T-cell (primary cell): ENCODE data around the gene OCSTAMP. TPM values are rescaled to one million over a fixed set of nuclear protein-coding genes. Genes with fewer than 3 reads are reported as not detected.

Experiments
- ATAC-seq, 4 experiments: fragments of 200-7000 bp in 3 of 4; fragments of 150-1000 bp in 1 of 4; cut with Tn5 transposase; replicated peaks in 1 of 4; 1 replicate in 3 of 4; 2 replicates in 1 of 4; pipeline ENCODE4 v1.10.0; 2021; ENCODE audit warnings: moderate library complexity in 3 of 4, mild to moderate bottlenecking in 2 of 4, moderate number of reproducible peaks in 1 of 4
- CTCF ChIA-PET, 2 donors: fragments of 300-600 bp; sonication (Branson Sonifier 250); formaldehyde crosslinking; loops; one replicate each; lab custom pipeline; 2022; ENCODE audit warnings: antibody characterized with exemption in 2 of 2; lab: Charles Lee
- POLR2A ChIA-PET, 2 donors: fragments of 300-600 bp; sonication (Branson Sonifier 250); formaldehyde crosslinking; loops; one replicate each; lab custom pipeline; 2022; ENCODE audit warnings: antibody characterized with exemption in 2 of 2; lab: Charles Lee
- DNase-seq, 35 experiments: peaks; one replicate each; pipeline versions ENCODE4 v3.0.0 to v3.0.0-alpha.2; 2013 to 2023
- H3K27ac ChIP-seq: one replicate; pipeline ENCODE4 v1.5.1; 2013; ENCODE audit warnings: low read length
- H3K27me3 ChIP-seq, 2 experiments: replicated peaks in 1 of 2; 1 replicate in 1 of 2; 2 replicates in 1 of 2; pipeline versions ENCODE4 v1.6.1 to v1.7.0; 2013; ENCODE audit warnings: low read length in 1 of 2, mixed read lengths in 1 of 2; ENCODE audit not compliant: control insufficient read depth in 2 of 2, insufficient read depth in 2 of 2; ENCODE audit errors: extremely low read depth in 1 of 2
- H3K36me3 ChIP-seq, 2 donors: 1 replicate in 1 of 2; 2 replicates in 1 of 2; pipeline versions ENCODE4 v1.6.1 to v1.7.0; 2013; ENCODE audit warnings: low read length in 1 of 2; ENCODE audit not compliant: control insufficient read depth in 2 of 2, insufficient read depth in 1 of 2; ENCODE audit errors: extremely low read depth in 1 of 2
- H3K4me1 ChIP-seq, 2 experiments: 1 replicate in 1 of 2; 2 replicates in 1 of 2; pipeline versions ENCODE4 v1.6.1 to v1.7.0; 2013; ENCODE audit warnings: low read length in 2 of 2, mixed read lengths in 1 of 2; ENCODE audit not compliant: insufficient read depth in 2 of 2, control insufficient read depth in 1 of 2; ENCODE audit errors: extremely low read depth in 1 of 2
- H3K4me3 ChIP-seq, 2 donors: 1 replicate in 1 of 2; 2 replicates in 1 of 2; pipeline versions ENCODE4 v1.5.1 to v1.7.0; 2013; ENCODE audit warnings: mild to moderate bottlenecking in 2 of 2, low read length in 1 of 2, moderate library complexity in 1 of 2; ENCODE audit not compliant: control insufficient read depth in 1 of 2; ENCODE audit errors: extremely low read depth in 1 of 2
- H3K9me3 ChIP-seq: 2 replicates; pipeline ENCODE4 v1.7.0; 2013
- H3K27ac Mint-ChIP-seq, 2 donors: one replicate each; pipeline ENCODE4 v1.8.0; 2020 to 2021; ENCODE audit warnings: mild to moderate bottlenecking in 2 of 2, mixed read lengths in 2 of 2
- H3K27me3 Mint-ChIP-seq, 2 donors: one replicate each; pipeline ENCODE4 v1.8.0; 2021 to 2022; ENCODE audit warnings: mixed read lengths in 2 of 2
- H3K36me3 Mint-ChIP-seq: one replicate; pipeline ENCODE4 v1.8.0; 2021; ENCODE audit warnings: mixed read lengths
- H3K4me1 Mint-ChIP-seq, 3 donors: one replicate each; pipeline ENCODE4 v1.8.0; 2020 to 2022; ENCODE audit warnings: mixed read lengths in 3 of 3, mild to moderate bottlenecking in 1 of 3
- H3K4me3 Mint-ChIP-seq, 3 donors: one replicate each; pipeline ENCODE4 v1.8.0; 2020 to 2022; ENCODE audit warnings: mild to moderate bottlenecking in 3 of 3, mixed read lengths in 3 of 3, moderate library complexity in 3 of 3
- H3K9me3 Mint-ChIP-seq, 3 donors: one replicate each; pipeline ENCODE4 v1.8.0; 2020 to 2022; ENCODE audit warnings: mixed read lengths in 3 of 3
- WGBS: methylation state at CpG from one replicate; pipeline ENCODE4 v1.1.5; 2013; ENCODE audit warnings: missing lambda C conversion rate; ENCODE audit not compliant: insufficient coverage; 5-methylcytosine and 5-hydroxymethylcytosine counted together
- total RNA-seq, 35 experiments: library from RNA in 6 of 35; stranded (reverse) in 6 of 35; fragments of 120-200 nt in 1 of 35; gene quantifications; one replicate each; pipeline versions ENCODE4 v1.2.1 to v1.2.4 and lab custom pipeline; 2013 to 2026

The OCSTAMP gene
- total RNA-seq (not detected), total RNA-seq (lab: John Stamatoyannopoulos, UW) (0 to 0.08 (median 0) reads per million in 29 experiments)
- not detected for total RNA-seq (2013)

GRCh38 chr20:46550461-46550860, at the start of gene OCSTAMP:
OCSTAMP (minus strand) TSS chr20:46550654; CDS start chr20:46550560, 94 bp downstream.
- no peak within 1 kb of the TSS for H3K27ac ChIP-seq
- H3K36me3 ChIP-seq, result no peaks in the 10 kb centered on the region
- Mint-ChIP-seq H3K9me3 (no peaks in the 10 kb centered on the region), H3K4me1 (peaks cover 15 to 20% (median 17%) of the 10 kb centered on the region in 3 donors), H3K27me3 (peaks cover 2 to 5% of the 10 kb centered on the region in 2 donors), H3K27ac (no peak within 1 kb of the TSS), H3K4me3 (no peak within 1 kb of the TSS), H3K36me3 (no peaks in the 10 kb centered on the region)
- peaks cover 0 to 9% of the 10 kb centered on the region in 2 experiments for H3K27me3 ChIP-seq
- WGBS, result no CpG with 5 or more reads among the region's 9 CpGs
- H3K4me3 ChIP-seq, result no peak within 1 kb of the TSS
- DNase-seq (no peak), ATAC-seq (no peak)
- no peaks in the 10 kb centered on the region for H3K9me3 ChIP-seq
- POLR2A ChIA-PET, result no interaction called here
- CTCF ChIA-PET, result no interaction called here
- H3K4me1 ChIP-seq, result peaks cover 0 to 31% of the 10 kb centered on the region in 2 experiments

- Mint-ChIP-seq H3K27ac (no peak overlapping the region), H3K4me3 (no peak overlapping the region), H3K36me3 (no peaks in the 10 kb centered on the region), H3K9me3 (peaks cover 0 to 5% (median 0%) of the 10 kb centered on the region in 3 donors), H3K4me1 (no peaks in the 10 kb centered on the region), H3K27me3 (peaks cover 18 to 19% of the 10 kb centered on the region in 2 donors)
- no peak overlapping the region for H3K4me3 ChIP-seq
- ATAC-seq, result no peak
- 82% methylated on average over 2 of the region's 8 CpGs for WGBS
- H3K27ac ChIP-seq, result no peak overlapping the region
- CTCF ChIA-PET, result no interaction called here
- H3K9me3 ChIP-seq, result no peaks in the 10 kb centered on the region
- no peaks in the 10 kb centered on the region for H3K4me1 ChIP-seq
- DNase-seq, result no peak
- H3K36me3 ChIP-seq, result no peaks in the 10 kb centered on the region
- peaks cover 0 to 15% of the 10 kb centered on the region in 2 experiments for H3K27me3 ChIP-seq
- POLR2A ChIA-PET, result no interaction called here
Observed at GRCh38 chr20:46599227-46599987, 49.0 kb upstream of the OCSTAMP start.

GRCh38 chr20:46595933-46596332, 45.5 kb upstream of the OCSTAMP start:
- Histone ChIP-seq H3K36me3 (no peaks in the 10 kb centered on the region), H3K4me3 (no peak overlapping the region), H3K27me3 (peaks cover 0 to 17% of the 10 kb centered on the region in 2 experiments), H3K9me3 (no peaks in the 10 kb centered on the region), H3K4me1 (no peaks in the 10 kb centered on the region), H3K27ac (no peak overlapping the region)
- Mint-ChIP-seq H3K9me3 (no peaks in the 10 kb centered on the region), H3K4me1 (no peaks in the 10 kb centered on the region), H3K27ac (no peak overlapping the region), H3K27me3 (peaks cover 14 to 21% of the 10 kb centered on the region in 2 donors), H3K4me3 (no peak overlapping the region), H3K36me3 (no peaks in the 10 kb centered on the region)
- ChIA-PET POLR2A (no interaction called here), CTCF (no interaction called here)
- whole genome bisulfite sequencing, result no CpG with 5 or more reads among the region's 8 CpGs
- ATAC-seq (no peak), DNase-seq (no peak)

GRCh38 chr20:46594725-46595124, 44.3 kb upstream of the OCSTAMP start:
- Histone ChIP-seq H3K4me1 (no peaks in the 10 kb centered on the region), H3K27ac (no peak overlapping the region), H3K4me3 (no peak overlapping the region), H3K27me3 (peaks cover 0 to 17% of the 10 kb centered on the region in 2 experiments), H3K9me3 (no peaks in the 10 kb centered on the region), H3K36me3 (no peaks in the 10 kb centered on the region)
- peaks cover 10 to 17% of the 10 kb centered on the region in 2 donors for H3K27me3 Mint-ChIP-seq
- H3K4me1 Mint-ChIP-seq, result no peaks in the 10 kb centered on the region
- H3K27ac Mint-ChIP-seq, result no peak overlapping the region
- no peaks in the 10 kb centered on the region for H3K9me3 Mint-ChIP-seq
- DNase-seq (no peak), ATAC-seq (no peak)
- no peaks in the 10 kb centered on the region for H3K36me3 Mint-ChIP-seq
- ChIA-PET CTCF (no interaction called here), POLR2A (no interaction called here)
- no peak overlapping the region for H3K4me3 Mint-ChIP-seq
- WGBS, result no CpG with 5 or more reads among the region's 2 CpGs

- no peaks in the 10 kb centered on the region for H3K36me3 Mint-ChIP-seq
- H3K27me3 Mint-ChIP-seq, result peaks cover 9 to 11% of the 10 kb centered on the region in 2 donors
- peaks cover 2% of the 10 kb centered on the region for H3K9me3 ChIP-seq
- peaks cover 0 to 4% (median 4%) of the 10 kb centered on the region in 3 donors for H3K4me1 Mint-ChIP-seq
- no peak overlapping the region for H3K4me3 ChIP-seq
- peaks cover 0 to 6% of the 10 kb centered on the region in 2 experiments for H3K4me1 ChIP-seq
- ChIA-PET POLR2A (no interaction called here), CTCF (no interaction called here)
- H3K4me3 Mint-ChIP-seq, result no peak overlapping the region
- H3K9me3 Mint-ChIP-seq, result no peaks in the 10 kb centered on the region
- no peak overlapping the region for H3K27ac ChIP-seq
- no peak for ATAC-seq
- no CpG with 5 or more reads among the region's 4 CpGs for WGBS
- no peak overlapping the region for H3K27ac Mint-ChIP-seq
- no peaks in the 10 kb centered on the region for H3K36me3 ChIP-seq
- peaks cover 0 to 15% of the 10 kb centered on the region in 2 experiments for H3K27me3 ChIP-seq
- DNase-seq, result peak in 1 of 35 experiments; percentile 3
Observed at GRCh38 chr20:46592580-46593362, 42.3 kb upstream of the OCSTAMP start.

GRCh38 chr20:46590443-46590842, 40.0 kb upstream of the OCSTAMP start:
- H3K4me3 Mint-ChIP-seq, result no peak overlapping the region

More at GRCh38 chr20:46590443-46590842, 40.0 kb upstream of the OCSTAMP start:
- Mint-ChIP-seq H3K27me3 (peaks cover 2 to 4% of the 10 kb centered on the region in 2 donors), H3K27ac (no peak overlapping the region), H3K36me3 (no peaks in the 10 kb centered on the region), H3K4me1 (peaks cover 0 to 4% (median 4%) of the 10 kb centered on the region in 3 donors), H3K9me3 (no peaks in the 10 kb centered on the region)
- H3K4me1 ChIP-seq, result peaks cover 0 to 6% of the 10 kb centered on the region in 2 experiments
- ATAC-seq, result no peak
- POLR2A ChIA-PET, result no interaction called here
- H3K27me3 ChIP-seq, result peaks cover 0 to 10% of the 10 kb centered on the region in 2 experiments
- CTCF ChIA-PET, result no interaction called here
- no CpG with 5 or more reads among the region's 1 CpG for WGBS
- H3K4me3 ChIP-seq, result no peak overlapping the region
- no peaks in the 10 kb centered on the region for H3K36me3 ChIP-seq
- no peak for DNase-seq
- H3K9me3 ChIP-seq, result peaks cover 2% of the 10 kb centered on the region
- no peak overlapping the region for H3K27ac ChIP-seq
